Epithelial cell of prostate (primary cell): Measurements from ENCODE around the gene TBC1D14.
"Not testable (repeated sequence)": the region's sequence is repeated elsewhere in the genome, so short reads cannot be mapped to it uniquely, and the experiment has no call there.

Source experiments
- DNase-seq: peaks from one replicate; pipeline ENCODE4 v3.0.0-alpha.2; 2011; ENCODE audit warnings: low read depth, low spot score
- H3K27ac ChIP-seq: fragments of 450-650 bp; 2 replicates; pipeline ENCODE4 v1.5.1; 2017; ENCODE audit warnings: mild to moderate bottlenecking

The TBC1D14 gene

GRCh38 chr4:6907658-6908191 lies 1.9 kb upstream of the TBC1D14 start:
- H3K27ac ChIP-seq: no peak overlapping the region
- no peak for DNase-seq

GRCh38 chr4:6908432-6909112 lies 1.1 kb upstream of the TBC1D14 start:
- H3K27ac ChIP-seq: peak overlapping the region; percentile 91
- no peak for DNase-seq

GRCh38 chr4:6909970-6910339 lies 329 bp downstream of the TBC1D14 start:
- H3K27ac ChIP-seq: peak overlapping the region; percentile 91
- DNase-seq: no peak

- no peak for DNase-seq
- H3K27ac ChIP-seq: no peak overlapping the region
Measured at GRCh38 chr4:6910340-6910959, 824 bp downstream of the TBC1D14 start.

GRCh38 chr4:6910960-6911874 lies 1.6 kb downstream of the TBC1D14 start:
- no peak overlapping the region for H3K27ac ChIP-seq
- DNase-seq: no peak

- not testable (repeated sequence) for H3K27ac ChIP-seq, DNase-seq
Measured at GRCh38 chr4:6911917-6912316, 2.3 kb downstream of the TBC1D14 start.

GRCh38 chr4:6912441-6912840 lies 2.8 kb downstream of the TBC1D14 start:
- DNase-seq: no peak
- no peak overlapping the region for H3K27ac ChIP-seq

GRCh38 chr4:6913350-6913905 lies 3.8 kb downstream of the TBC1D14 start:
- H3K27ac ChIP-seq: no peak overlapping the region
- no peak for DNase-seq

GRCh38 chr4:6914448-6914847 lies 4.8 kb downstream of the TBC1D14 start:
- no peak overlapping the region for H3K27ac ChIP-seq
- no peak for DNase-seq

- no peak for DNase-seq
- no peak overlapping the region for H3K27ac ChIP-seq
Measured at GRCh38 chr4:6915041-6916005, 5.7 kb downstream of the TBC1D14 start.

GRCh38 chr4:6916069-6916586 lies 6.5 kb downstream of the TBC1D14 start:
- no peak for DNase-seq
- no peak overlapping the region for H3K27ac ChIP-seq

GRCh38 chr4:6916587-6917460 lies 7.2 kb downstream of the TBC1D14 start:
- no peak for DNase-seq
- peak overlapping the region; percentile 4 for H3K27ac ChIP-seq

- DNase-seq: no peak
- peak overlapping the region; percentile 4 for H3K27ac ChIP-seq
Measured at GRCh38 chr4:6917461-6918271, 8.0 kb downstream of the TBC1D14 start.

GRCh38 chr4:6918338-6918737 lies 8.7 kb downstream of the TBC1D14 start:
- DNase-seq: no peak
- H3K27ac ChIP-seq: no peak overlapping the region

GRCh38 chr4:6920171-6920570 lies 10.5 kb downstream of the TBC1D14 start:
- H3K27ac ChIP-seq: no peak overlapping the region
- DNase-seq: no peak

GRCh38 chr4:6923507-6923906 lies 13.9 kb downstream of the TBC1D14 start:
- H3K27ac ChIP-seq: no peak overlapping the region
- no peak for DNase-seq

- no peak overlapping the region for H3K27ac ChIP-seq
- DNase-seq: no peak
Measured at GRCh38 chr4:6924361-6924779, 14.7 kb downstream of the TBC1D14 start.
